Activated naive CD8-positive, alpha-beta T cell treated with anti-CD3 and anti-CD28 coated beads for 36 hours (primary cell): ENCODE data around the gene RETREG2. TPM values are rescaled to one million over a fixed set of nuclear protein-coding genes. Genes with fewer than 3 reads are reported as not detected.
"Not testable (repeated sequence)": the region's sequence is repeated elsewhere in the genome, so short reads cannot be mapped to it uniquely, and the experiment has no call there.

ENCODE experiments used
- DNase-seq: peaks from one replicate; pipeline ENCODE4 v3.0.0; 2021
- H3K27ac Mint-ChIP-seq: one replicate; pipeline ENCODE4 v1.8.0; 2022; ENCODE audit warnings: mild to moderate bottlenecking, moderate library complexity, mixed read lengths
- H3K27me3 Mint-ChIP-seq: one replicate; pipeline ENCODE4 v1.8.0; 2022; ENCODE audit warnings: mild to moderate bottlenecking, mixed read lengths
- H3K36me3 Mint-ChIP-seq: one replicate; pipeline ENCODE4 v1.8.0; 2021; ENCODE audit warnings: mild to moderate bottlenecking, mixed read lengths
- H3K4me1 Mint-ChIP-seq: one replicate; pipeline ENCODE4 v1.8.0; 2021; ENCODE audit warnings: mixed read lengths
- H3K4me3 Mint-ChIP-seq: one replicate; pipeline ENCODE4 v1.8.0; 2022; ENCODE audit warnings: mild to moderate bottlenecking, moderate library complexity, mixed read lengths
- H3K9me3 Mint-ChIP-seq: one replicate; pipeline ENCODE4 v1.8.0; 2022; ENCODE audit warnings: mixed read lengths
- total RNA-seq, 2 experiments: library from RNA; stranded (reverse); gene quantifications; one replicate each; pipeline ENCODE4 v1.2.3, GENCODE V29; 2021

RETREG2 gene
- total RNA-seq, 2 experiments from 2014 or later: 54.2 to 57.7 TPM

GRCh38 chr2:219199470-219200211 is 21.6 kb downstream of the RETREG2 start:
- peaks cover 17% of the 10 kb centered on the region for H3K9me3 Mint-ChIP-seq
- H3K4me1 Mint-ChIP-seq: peaks cover 20% of the 10 kb centered on the region
- H3K27ac Mint-ChIP-seq: peak overlapping the region; percentile 44
- H3K4me3 Mint-ChIP-seq: peak overlapping the region; percentile 80
- no peaks in the 10 kb centered on the region for H3K27me3 Mint-ChIP-seq
- H3K36me3 Mint-ChIP-seq: peaks cover 13% of the 10 kb centered on the region
- no peak for DNase-seq

GRCh38 chr2:219200502-219201326 is 22.6 kb downstream of the RETREG2 start:
- H3K4me1 Mint-ChIP-seq: peaks cover 20% of the 10 kb centered on the region
- H3K27ac Mint-ChIP-seq: peak overlapping the region; percentile 92
- H3K27me3 Mint-ChIP-seq: not testable (repeated sequence)
- DNase-seq: peak; percentile 69
- H3K9me3 Mint-ChIP-seq: peaks cover 17% of the 10 kb centered on the region
- H3K36me3 Mint-ChIP-seq: peaks cover 13% of the 10 kb centered on the region
- H3K4me3 Mint-ChIP-seq: peak overlapping the region; percentile 80

- peaks cover 17% of the 10 kb centered on the region for H3K9me3 Mint-ChIP-seq
- peaks cover 13% of the 10 kb centered on the region for H3K36me3 Mint-ChIP-seq
- H3K4me3 Mint-ChIP-seq, H3K27me3 Mint-ChIP-seq, DNase-seq: not testable (repeated sequence)
- peaks cover 25% of the 10 kb centered on the region for H3K4me1 Mint-ChIP-seq
- peak overlapping the region; percentile 92 for H3K27ac Mint-ChIP-seq
Observed at GRCh38 chr2:219201331-219201730, 23.3 kb downstream of the RETREG2 start.

- peaks cover 17% of the 10 kb centered on the region for H3K9me3 Mint-ChIP-seq
- H3K4me3 Mint-ChIP-seq: peak overlapping the region; percentile 18
- H3K27me3 Mint-ChIP-seq: no peaks in the 10 kb centered on the region
- peak overlapping the region; percentile 67 for H3K27ac Mint-ChIP-seq
- H3K36me3 Mint-ChIP-seq: peaks cover 25% of the 10 kb centered on the region
- DNase-seq: no peak
- peaks cover 37% of the 10 kb centered on the region for H3K4me1 Mint-ChIP-seq
Observed at GRCh38 chr2:219204425-219205164, 26.5 kb downstream of the RETREG2 start.

- Mint-ChIP-seq H3K4me3 (peak overlapping the region; percentile 34), H3K27ac (peak overlapping the region; percentile 5), H3K27me3 (no peaks in the 10 kb centered on the region), H3K9me3 (peaks cover 17% of the 10 kb centered on the region), H3K4me1 (peaks cover 42% of the 10 kb centered on the region), H3K36me3 (peaks cover 29% of the 10 kb centered on the region)
- DNase-seq: no peak
Observed at GRCh38 chr2:219205165-219205538, 27.1 kb downstream of the RETREG2 start.

- peak overlapping the region; percentile 90 for H3K4me3 Mint-ChIP-seq
- H3K27me3 Mint-ChIP-seq: no peaks in the 10 kb centered on the region
- no peak for DNase-seq
- peaks cover 29% of the 10 kb centered on the region for H3K36me3 Mint-ChIP-seq
- peaks cover 39% of the 10 kb centered on the region for H3K4me1 Mint-ChIP-seq
- H3K9me3 Mint-ChIP-seq: peaks cover 16% of the 10 kb centered on the region
- H3K27ac Mint-ChIP-seq: peak overlapping the region; percentile 97
Observed at GRCh38 chr2:219205981-219206327, 27.9 kb downstream of the RETREG2 start.

- peaks cover 39% of the 10 kb centered on the region for H3K4me1 Mint-ChIP-seq
- peak within 1 kb of the TSS; percentile 97 for H3K27ac Mint-ChIP-seq
- peaks cover 27% of the 10 kb centered on the region for H3K36me3 Mint-ChIP-seq
- peaks cover 13% of the 10 kb centered on the region for H3K9me3 Mint-ChIP-seq
- peak within 1 kb of the TSS; percentile 90 for H3K4me3 Mint-ChIP-seq
- DNase-seq: peak; percentile 99
- H3K27me3 Mint-ChIP-seq: no peaks in the 10 kb centered on the region
Observed at GRCh38 chr2:219206328-219207133, 28.5 kb downstream of the RETREG2 start, which contains the start of gene ZFAND2B. Gene ZFAND2B, plus strand, starts transcription at chr2:219206782. Its CDS starts 206 bp downstream, at chr2:219206988.

- H3K4me3 Mint-ChIP-seq: peak overlapping the region; percentile 90
- no peaks in the 10 kb centered on the region for H3K27me3 Mint-ChIP-seq
- H3K4me1 Mint-ChIP-seq: peaks cover 41% of the 10 kb centered on the region
- peaks cover 34% of the 10 kb centered on the region for H3K36me3 Mint-ChIP-seq
- DNase-seq: no peak
- H3K9me3 Mint-ChIP-seq: peaks cover 13% of the 10 kb centered on the region
- H3K27ac Mint-ChIP-seq: peak overlapping the region; percentile 97
Observed at GRCh38 chr2:219207134-219207883, 29.2 kb downstream of the RETREG2 start.

GRCh38 chr2:219207884-219208740 is 30.0 kb downstream of the RETREG2 start:
- H3K9me3 Mint-ChIP-seq: peaks cover 10% of the 10 kb centered on the region
- DNase-seq: no peak
- peaks cover 41% of the 10 kb centered on the region for H3K4me1 Mint-ChIP-seq
- H3K27me3 Mint-ChIP-seq: no peaks in the 10 kb centered on the region
- H3K4me3 Mint-ChIP-seq: peak overlapping the region; percentile 90
- H3K36me3 Mint-ChIP-seq: peaks cover 34% of the 10 kb centered on the region
- H3K27ac Mint-ChIP-seq: peak overlapping the region; percentile 86

- H3K4me3 Mint-ChIP-seq: no peak overlapping the region
- peaks cover 1% of the 10 kb centered on the region for H3K9me3 Mint-ChIP-seq
- peaks cover 32% of the 10 kb centered on the region for H3K36me3 Mint-ChIP-seq
- no peaks in the 10 kb centered on the region for H3K27me3 Mint-ChIP-seq
- H3K27ac Mint-ChIP-seq: peak overlapping the region; percentile 86
- no peak for DNase-seq
- peaks cover 41% of the 10 kb centered on the region for H3K4me1 Mint-ChIP-seq
Observed at GRCh38 chr2:219209236-219210195, 31.4 kb downstream of the RETREG2 start.

- no peak for DNase-seq
- H3K27me3 Mint-ChIP-seq: no peaks in the 10 kb centered on the region
- H3K9me3 Mint-ChIP-seq: no peaks in the 10 kb centered on the region
- no peak overlapping the region for H3K4me3 Mint-ChIP-seq
- H3K27ac Mint-ChIP-seq: peak overlapping the region; percentile 86
- peaks cover 41% of the 10 kb centered on the region for H3K4me1 Mint-ChIP-seq
- H3K36me3 Mint-ChIP-seq: peaks cover 32% of the 10 kb centered on the region
Observed at GRCh38 chr2:219210196-219210885, 32.3 kb downstream of the RETREG2 start.
